ENCODE results near the gene LARP4B.
A peak's percentile ranks its signal among the peaks of the same experiment; 100 is the strongest.

Gene LARP4B

GRCh38 chr10:816091-816477 lies 115.4 kb downstream of the LARP4B start:
- WGBS (ENCODE audit: extremely low coverage, insufficient coverage, insufficient read length), result no CpG with 5 or more reads among the region's 6 CpGs
- Histone ChIP-seq H3K79me1 (ENCODE audit: low read length) (no peaks in the 10 kb centered on the region), H3K36me3 (ENCODE audit: control insufficient read depth in 1 of 2, insufficient read depth in 2 of 2, low read length in 2 of 2) (peaks cover 64 to 75% of the 10 kb centered on the region in 2 experiments), H4K12ac (ENCODE audit: low read depth, low read length) (no peak overlapping the region), H2AFZ (ENCODE audit: insufficient read depth, low read length, poor library complexity) (no peak overlapping the region), H3K4me1 (ENCODE audit: control insufficient read depth in 1 of 2, insufficient read depth in 2 of 2, low read length in 2 of 2) (peaks cover 0 to 3% of the 10 kb centered on the region in 2 experiments), H2BK12ac (ENCODE audit: low read length) (no peak overlapping the region), H2AK5ac (ENCODE audit: low read length) (no peak overlapping the region), H3K4ac (ENCODE audit: low read depth, low read length) (no peak overlapping the region), H3K4me2 (ENCODE audit: low read length) (no peak overlapping the region), H3K4me3 (ENCODE audit: low read depth, low read length) (no peak overlapping the region), H3K27ac (ENCODE audit: low read depth, low read length) (no peak overlapping the region), H2BK5ac (ENCODE audit: low read depth, low read length, poor library complexity) (no peak overlapping the region), H3K9me3 (ENCODE audit: insufficient read depth, low read depth, low read length) (peaks cover 1% of the 10 kb centered on the region), H4K8ac (ENCODE audit: low read depth, low read length) (no peak overlapping the region), H2BK120ac (ENCODE audit: insufficient read depth, low read length, poor library complexity) (no peak overlapping the region), H3K18ac (ENCODE audit: low read length) (no peak overlapping the region), H3K79me2 (ENCODE audit: control insufficient read depth, insufficient read depth, low read length, poor library complexity) (no peaks in the 10 kb centered on the region), H4K91ac (ENCODE audit: low read depth, low read length) (no peak overlapping the region), H3K23ac (ENCODE audit: low read length) (no peak overlapping the region), H3K9ac (ENCODE audit: low read length) (no peak overlapping the region), H3K14ac (ENCODE audit: low read length) (no peak overlapping the region), H3K27me3 (ENCODE audit: insufficient read depth, low read length) (no peaks in the 10 kb centered on the region)
- no peak for DNase-seq

- no peak overlapping the region for H3K4me2 ChIP-seq (ENCODE audit: low read length)
- no peak overlapping the region for H4K91ac ChIP-seq (ENCODE audit: low read depth, low read length)
- no peak overlapping the region for H2AK5ac ChIP-seq (ENCODE audit: low read length)
- H3K36me3 ChIP-seq (ENCODE audit: control insufficient read depth in 1 of 2, insufficient read depth in 2 of 2, low read length in 2 of 2), result peaks cover 63 to 72% of the 10 kb centered on the region in 2 experiments
- H2BK5ac ChIP-seq (ENCODE audit: low read depth, low read length, poor library complexity), result no peak overlapping the region
- no peak for DNase-seq
- H3K27ac ChIP-seq (ENCODE audit: low read depth, low read length), result no peak overlapping the region
- H3K14ac ChIP-seq (ENCODE audit: low read length), result no peak overlapping the region
- no peak overlapping the region for H2BK120ac ChIP-seq (ENCODE audit: insufficient read depth, low read length, poor library complexity)
- H3K9me3 ChIP-seq (ENCODE audit: insufficient read depth, low read depth, low read length), result peaks cover 1% of the 10 kb centered on the region
- no peak overlapping the region for H2BK12ac ChIP-seq (ENCODE audit: low read length)
- H3K79me2 ChIP-seq (ENCODE audit: control insufficient read depth, insufficient read depth, low read length, poor library complexity), result no peaks in the 10 kb centered on the region
- no peak overlapping the region for H3K18ac ChIP-seq (ENCODE audit: low read length)
- no peak overlapping the region for H4K8ac ChIP-seq (ENCODE audit: low read depth, low read length)
- H2AFZ ChIP-seq (ENCODE audit: insufficient read depth, low read length, poor library complexity), result no peak overlapping the region
- H3K79me1 ChIP-seq (ENCODE audit: low read length), result no peaks in the 10 kb centered on the region
- H3K27me3 ChIP-seq (ENCODE audit: insufficient read depth, low read length), result no peaks in the 10 kb centered on the region
- H4K12ac ChIP-seq (ENCODE audit: low read depth, low read length), result no peak overlapping the region
- no CpG with 5 or more reads among the region's 19 CpGs for WGBS (ENCODE audit: extremely low coverage, insufficient coverage, insufficient read length)
- H3K4me1 ChIP-seq (ENCODE audit: control insufficient read depth in 1 of 2, insufficient read depth in 2 of 2, low read length in 2 of 2), result peaks cover 0 to 3% of the 10 kb centered on the region in 2 experiments
- H3K4ac ChIP-seq (ENCODE audit: low read depth, low read length), result no peak overlapping the region
- H3K23ac ChIP-seq (ENCODE audit: low read length), result no peak overlapping the region
- H3K9ac ChIP-seq (ENCODE audit: low read length), result no peak overlapping the region
- H3K4me3 ChIP-seq (ENCODE audit: low read depth, low read length), result no peak overlapping the region
These were observed 116.0 kb downstream of the LARP4B start for GRCh38 chr10:815338-816090.

- H4K91ac ChIP-seq (ENCODE audit: low read depth, low read length), result no peak overlapping the region
- DNase-seq, result no peak
- no peak overlapping the region for H3K23ac ChIP-seq (ENCODE audit: low read length)
- H3K9me3 ChIP-seq (ENCODE audit: insufficient read depth, low read depth, low read length), result no peaks in the 10 kb centered on the region
- no peak overlapping the region for H3K18ac ChIP-seq (ENCODE audit: low read length)
- no peaks in the 10 kb centered on the region for H3K79me1 ChIP-seq (ENCODE audit: low read length)
- H2AK5ac ChIP-seq (ENCODE audit: low read length), result no peak overlapping the region
- no CpG with 5 or more reads among the region's 34 CpGs for WGBS (ENCODE audit: extremely low coverage, insufficient coverage, insufficient read length)
- H4K12ac ChIP-seq (ENCODE audit: low read depth, low read length), result no peak overlapping the region
- H3K4me3 ChIP-seq (ENCODE audit: low read depth, low read length), result peak overlapping the region; percentile 15
- no peak overlapping the region for H3K4ac ChIP-seq (ENCODE audit: low read depth, low read length)
- no peaks in the 10 kb centered on the region for H3K27me3 ChIP-seq (ENCODE audit: insufficient read depth, low read length)
- H2BK5ac ChIP-seq (ENCODE audit: low read depth, low read length, poor library complexity), result no peak overlapping the region
- H3K36me3 ChIP-seq (ENCODE audit: control insufficient read depth in 1 of 2, insufficient read depth in 2 of 2, low read length in 2 of 2), result peaks cover 59 to 67% of the 10 kb centered on the region in 2 experiments
- H4K8ac ChIP-seq (ENCODE audit: low read depth, low read length), result no peak overlapping the region
- no peak overlapping the region for H2BK120ac ChIP-seq (ENCODE audit: insufficient read depth, low read length, poor library complexity)
- no peak overlapping the region for H3K14ac ChIP-seq (ENCODE audit: low read length)
- H2BK12ac ChIP-seq (ENCODE audit: low read length), result no peak overlapping the region
- H3K79me2 ChIP-seq (ENCODE audit: control insufficient read depth, insufficient read depth, low read length, poor library complexity), result no peaks in the 10 kb centered on the region
- no peak overlapping the region for H3K9ac ChIP-seq (ENCODE audit: low read length)
- no peak overlapping the region for H3K27ac ChIP-seq (ENCODE audit: low read depth, low read length)
- H3K4me1 ChIP-seq (ENCODE audit: control insufficient read depth in 1 of 2, insufficient read depth in 2 of 2, low read length in 2 of 2), result peaks cover 0 to under 1% of the 10 kb centered on the region in 2 experiments
- no peak overlapping the region for H2AFZ ChIP-seq (ENCODE audit: insufficient read depth, low read length, poor library complexity)
- no peak overlapping the region for H3K4me2 ChIP-seq (ENCODE audit: low read length)
These were observed 116.8 kb downstream of the LARP4B start for GRCh38 chr10:814536-815302.

- no peak overlapping the region for H4K91ac ChIP-seq (ENCODE audit: low read depth, low read length)
- no peaks in the 10 kb centered on the region for H3K79me1 ChIP-seq (ENCODE audit: low read length)
- H3K4me2 ChIP-seq (ENCODE audit: low read length), result no peak overlapping the region
- H2AK5ac ChIP-seq (ENCODE audit: low read length), result no peak overlapping the region
- H2AFZ ChIP-seq (ENCODE audit: insufficient read depth, low read length, poor library complexity), result no peak overlapping the region
- H3K23ac ChIP-seq (ENCODE audit: low read length), result no peak overlapping the region
- H2BK5ac ChIP-seq (ENCODE audit: low read depth, low read length, poor library complexity), result no peak overlapping the region
- peaks cover 60 to 67% of the 10 kb centered on the region in 2 experiments for H3K36me3 ChIP-seq (ENCODE audit: control insufficient read depth in 1 of 2, insufficient read depth in 2 of 2, low read length in 2 of 2)
- H3K4me1 ChIP-seq (ENCODE audit: control insufficient read depth in 1 of 2, insufficient read depth in 2 of 2, low read length in 2 of 2), result no peaks in the 10 kb centered on the region
- no peak overlapping the region for H2BK120ac ChIP-seq (ENCODE audit: insufficient read depth, low read length, poor library complexity)
- H3K14ac ChIP-seq (ENCODE audit: low read length), result no peak overlapping the region
- H3K27ac ChIP-seq (ENCODE audit: low read depth, low read length), result no peak overlapping the region
- H3K9me3 ChIP-seq (ENCODE audit: insufficient read depth, low read depth, low read length), result no peaks in the 10 kb centered on the region
- H2BK12ac ChIP-seq (ENCODE audit: low read length), result no peak overlapping the region
- H3K4ac ChIP-seq (ENCODE audit: low read depth, low read length), result no peak overlapping the region
- H3K79me2 ChIP-seq (ENCODE audit: control insufficient read depth, insufficient read depth, low read length, poor library complexity), result no peaks in the 10 kb centered on the region
- H3K18ac ChIP-seq (ENCODE audit: low read length), result no peak overlapping the region
- no peak overlapping the region for H3K4me3 ChIP-seq (ENCODE audit: low read depth, low read length)
- H4K12ac ChIP-seq (ENCODE audit: low read depth, low read length), result no peak overlapping the region
- H3K9ac ChIP-seq (ENCODE audit: low read length), result no peak overlapping the region
- WGBS (ENCODE audit: extremely low coverage, insufficient coverage, insufficient read length), result no CpG with 5 or more reads among the region's 6 CpGs
- no peaks in the 10 kb centered on the region for H3K27me3 ChIP-seq (ENCODE audit: insufficient read depth, low read length)
- H4K8ac ChIP-seq (ENCODE audit: low read depth, low read length), result no peak overlapping the region
- no peak for DNase-seq
These were observed 118.2 kb downstream of the LARP4B start for GRCh38 chr10:813286-813685.
